GM12878 (cell line): ENCODE measurements around the gene FANCC. TPM values are rescaled to one million over a fixed set of nuclear protein-coding genes. Genes with fewer than 3 reads are reported as not detected.

Experiments used
- ATAC-seq: fragments of 200-7000 bp; cut with Tn5 transposase; 3 replicates; pipeline ENCODE4 v1.9.1; 2020; ENCODE audit warnings: mild to moderate bottlenecking, moderate library complexity
- BruUV-seq: library from RNA; stranded (reverse); fragments of 400-500 nt; replicated peaks from 2 replicates; lab custom pipeline; 2021; lab: Mats Ljungman, UMichigan
- CTCF ChIA-PET: fragments of 300-600 bp; sonication (Branson Sonifier 250); formaldehyde crosslinking; extraction: SDS; loops from one replicate; lab custom pipeline; 2021; ENCODE audit warnings: inconsistent platforms; lab: Yijun Ruan, JAX
- POLR2A ChIA-PET: fragments of 350-600 bp; formaldehyde crosslinking; extraction: SDS; loops from one replicate; lab custom pipeline; 2021; ENCODE audit warnings: inconsistent platforms; lab: Charles Lee
- RAD21 ChIA-PET: fragments of 300-600 bp; sonication (Branson Sonifier 250); formaldehyde crosslinking; loops from one replicate; lab custom pipeline; 2023; ENCODE audit warnings: antibody characterized with exemption; ENCODE audit not compliant: unreplicated experiment; lab: Charles Lee
- SMC1A ChIA-PET: fragments of 300-600 bp; sonication (Branson Sonifier 250); formaldehyde crosslinking; loops from one replicate; lab custom pipeline; 2023; ENCODE audit not compliant: unreplicated experiment, uncharacterized antibody; lab: Charles Lee
- DNase-seq: peaks from one replicate; pipeline ENCODE4 v3.0.0-alpha.2; 2011; ENCODE audit warnings: low read depth, low spot score
- FAIRE-seq: peaks from 3 replicates; lab custom pipeline; 2011; peaks lifted over from hg19 to GRCh38; lab: Jason Lieb, UNC
- H2AFZ ChIP-seq: 2 replicates; pipeline ENCODE4 v1.6.0; 2011; ENCODE audit warnings: low read depth, low read length, control low read depth; ENCODE audit not compliant: control insufficient read depth
- H3K27ac ChIP-seq: 2 replicates; pipeline ENCODE4 v1.5.1; 2011; ENCODE audit warnings: control low read depth; ENCODE audit not compliant: control insufficient read depth, insufficient read depth
- H3K27me3 ChIP-seq, 2 experiments: replicated peaks in 1 of 2; 2 replicates each; pipeline versions ENCODE4 v1.6.0 to v1.6.1; 2011; ENCODE audit warnings: low read length in 1 of 2; ENCODE audit not compliant: control insufficient read depth in 2 of 2, insufficient read depth in 2 of 2
- H3K36me3 ChIP-seq, 2 experiments: 2 replicates each; pipeline ENCODE4 v1.5.1; 2011; ENCODE audit warnings: low read length in 1 of 2; ENCODE audit not compliant: control insufficient read depth in 2 of 2, insufficient read depth in 2 of 2
- H3K4me1 ChIP-seq: 2 replicates; pipeline ENCODE4 v1.6.1; 2011; ENCODE audit warnings: mild to moderate bottlenecking, low read length, moderate library complexity, mixed read lengths; ENCODE audit not compliant: control insufficient read depth, insufficient read depth
- H3K4me2 ChIP-seq: 2 replicates; pipeline ENCODE4 v1.6.0; 2011; ENCODE audit warnings: control low read depth; ENCODE audit not compliant: control insufficient read depth, insufficient read depth
- H3K4me3 ChIP-seq: fragments of 200-600 bp; sonication (generic); 2 replicates; pipeline ENCODE4 v1.5.1; 2016
- H3K79me2 ChIP-seq: 2 replicates; pipeline ENCODE4 v1.6.0; 2011; ENCODE audit warnings: low read length; ENCODE audit not compliant: control insufficient read depth, insufficient read depth
- H3K9ac ChIP-seq: 2 replicates; pipeline ENCODE4 v1.8.0; 2011; ENCODE audit warnings: low read length, control low read depth, mixed read lengths; ENCODE audit not compliant: control insufficient read depth, insufficient read depth
- H3K9me3 ChIP-seq: replicated peaks from 3 replicates; pipeline ENCODE4 v1.5.1; 2011; ENCODE audit warnings: mild to moderate bottlenecking, low read length; ENCODE audit not compliant: control insufficient read depth, insufficient read depth
- H4K20me1 ChIP-seq: 2 replicates; pipeline ENCODE4 v1.6.0; 2011; ENCODE audit not compliant: control insufficient read depth, insufficient read depth
- BACH1 ChIP-seq: fragments of 450-650 bp; IDR thresholded peaks from 2 replicates; pipeline ENCODE4 v1.6.1; 2017; ENCODE audit warnings: mild to moderate bottlenecking, borderline replicate concordance
- CHD4 ChIP-seq: fragments of 200-600 bp; sonication (generic); IDR thresholded peaks from 2 replicates; pipeline ENCODE4 v1.6.1; 2016; ENCODE audit warnings: mild to moderate bottlenecking
- CREB1 ChIP-seq: IDR thresholded peaks from 2 replicates; pipeline ENCODE4 v1.6.1; 2012; ENCODE audit warnings: low read depth, mild to moderate bottlenecking, inconsistent platforms
- E2F4 ChIP-seq: IDR thresholded peaks from 2 replicates; pipeline ENCODE4 v1.6.1; 2012; ENCODE audit warnings: low read depth, low read length, improper control_type of control experiment
- EP300 ChIP-seq, 2 experiments: fragments of 150-350 bp in 1 of 2; IDR thresholded peaks; 2 replicates each; pipeline ENCODE4 v1.6.1; 2011 to 2012; ENCODE audit warnings: low read depth in 2 of 2, low read length in 2 of 2, borderline replicate concordance in 1 of 2, improper control_type of control experiment in 1 of 2, inconsistent platforms in 1 of 2; ENCODE audit not compliant: control insufficient read depth in 1 of 2
- EZH2 ChIP-seq: IDR thresholded peaks from 2 replicates; pipeline ENCODE4 v1.6.1; 2012; ENCODE audit warnings: low read depth, mild to moderate bottlenecking, control low read depth, inconsistent platforms, low read length, borderline replicate concordance; ENCODE audit not compliant: control insufficient read depth
- FOS ChIP-seq: IDR thresholded peaks from 3 replicates; pipeline ENCODE4 v1.6.1; 2011; ENCODE audit warnings: borderline replicate concordance; ENCODE audit not compliant: insufficient read length; ENCODE audit errors: extremely low read depth
- HDAC2 ChIP-seq: fragments of 200-600 bp; sonication (generic); IDR thresholded peaks from 2 replicates; pipeline ENCODE4 v1.6.1; 2017
- NFIC ChIP-seq: IDR thresholded peaks from 2 replicates; pipeline ENCODE4 v1.6.1; 2012; ENCODE audit warnings: low read depth, mild to moderate bottlenecking, inconsistent platforms, low read length, moderate library complexity
- PAX8 ChIP-seq: fragments of 450-650 bp; IDR thresholded peaks from 2 replicates; pipeline ENCODE4 v1.6.1; 2017; ENCODE audit warnings: mild to moderate bottlenecking, moderate library complexity
- RAD21 ChIP-seq: IDR thresholded peaks from 2 replicates; pipeline ENCODE4 v1.6.1; 2011; ENCODE audit warnings: mild to moderate bottlenecking, low read depth, low read length, moderate library complexity; ENCODE audit not compliant: insufficient read depth
- RBBP5 ChIP-seq: fragments of 200-600 bp; sonication (generic); conservative IDR thresholded peaks from 2 replicates; pipeline ENCODE4 v1.6.1; 2016
- SREBF1 ChIP-seq: IDR thresholded peaks from 2 replicates; pipeline ENCODE4 v1.6.1; 2012; ENCODE audit warnings: mild to moderate bottlenecking, low read length
- WRNIP1 ChIP-seq: IDR thresholded peaks from 2 replicates; pipeline ENCODE4 v1.6.1; 2011; ENCODE audit warnings: low read depth, low read length, improper control_type of control experiment, borderline replicate concordance
- ZNF217 ChIP-seq: fragments of 450-650 bp; IDR thresholded peaks from 2 replicates; pipeline ENCODE4 v1.6.1; 2017; ENCODE audit warnings: antibody characterized with exemption, mild to moderate bottlenecking
- WGBS: methylation state at CpG from one replicate; pipeline ENCODE4 v1.1.6; 2016; ENCODE audit warnings: low lambda C conversion rate; ENCODE audit not compliant: insufficient replicate concordance, insufficient coverage; ENCODE audit errors: missing lambda C conversion rate; 5-methylcytosine and 5-hydroxymethylcytosine counted together
- in situ Hi-C: fragments of 300-500 bp; cut with MboI; formaldehyde crosslinking; loops from 9 replicates; pipeline ENCODE4 v1.14.3; 2018; ENCODE audit warnings: mixed read lengths
- intact Hi-C: fragments of 100-400 bp; cut with micrococcal nuclease; formaldehyde crosslinking; loops from one replicate; pipeline ENCODE4 v1.14.2; 2022; ENCODE audit not compliant: unreplicated experiment
- polyA plus RNA-seq, 11 experiments: library from polyadenylated mRNA; depleted of rRNA in 4 of 11; unstranded in 6 of 11; stranded (reverse) in 5 of 11; fragments of >200 nt; fragmentation: Nextera tagmentation in 4 of 11; fragmentation: Illumina TruSeq in 1 of 11; extraction: Ambion mirVana in 4 of 11; extraction: Trizol in 1 of 11; gene quantifications; 1 replicate in 1 of 11; 2 replicates in 10 of 11; pipeline versions ENCODE4 v1.2.1 to v1.2.3, GENCODE V29; 2011 to 2016; ENCODE audit warnings: inconsistent platforms in 2 of 11, missing spikeins in 2 of 11, low read depth in 1 of 11
- total RNA-seq, 4 experiments: library from RNA; depleted of rRNA in 3 of 4; stranded (reverse); fragments of >200 nt in 3 of 4; fragmentation: Illumina TruSeq in 1 of 4; extraction: Trizol in 1 of 4; gene quantifications; 2 replicates each; pipeline versions ENCODE4 v1.2.1 to v1.2.3, GENCODE V29; 2013 to 2021
- TF ChIP-seq, protein P1 (sequence below): fragments of 150-350 bp; IDR thresholded peaks from 2 replicates; pipeline ENCODE4 v1.6.1; 2014; ENCODE audit warnings: mild to moderate bottlenecking, low read depth, low read length

FANCC gene
- total and polyA plus RNA-seq, 10 of the 15 experiments (the other 5 are each of a cell fraction or from before 2014, with no cell fraction given) = 1.2 to 16.8 (median 10.5) TPM

GRCh38 chr9:95081998-95082397, 235.5 kb downstream of the FANCC start:
- TF ChIP-seq PAX8 (no peak), RAD21 (no peak), BACH1 (no peak), SREBF1 (no peak), RBBP5 (no peak)
- no peaks in the 10 kb centered on the region for H4K20me1 ChIP-seq
- intact Hi-C loops (no loop called here), in situ Hi-C loops (no loop called here)
- WGBS = 92% methylated on average over 19 of the region's 19 CpGs
- no peak overlapping the region for H3K9ac ChIP-seq
- no peaks in the 10 kb centered on the region for H3K27me3 ChIP-seq
- no peak for DNase-seq
- FAIRE-seq = no peak
- no peak overlapping the region for H3K4me2 ChIP-seq
- ChIA-PET CTCF (no interaction called here), SMC1A (no interaction called here), POLR2A (no interaction called here), RAD21 (no interaction called here)
- peaks cover 2 to 16% of the 10 kb centered on the region in 2 experiments; a peak in 3 of 4 replicates for H3K36me3 ChIP-seq
- H3K4me3 ChIP-seq = no peak overlapping the region
- no peak overlapping the region for H2AFZ ChIP-seq
- no TSS peak for BruUV-seq
- no peak overlapping the region for H3K27ac ChIP-seq
- ATAC-seq = no peak
- no peaks in the 10 kb centered on the region for H3K79me2 ChIP-seq
- H3K9me3 ChIP-seq = no peaks in the 10 kb centered on the region
- no peaks in the 10 kb centered on the region for H3K4me1 ChIP-seq

GRCh38 chr9:95080961-95081647, 236.4 kb downstream of the FANCC start:
- Histone ChIP-seq H4K20me1 (no peaks in the 10 kb centered on the region), H3K9ac (no peak overlapping the region), H3K4me2 (no peak overlapping the region), H3K4me1 (no peaks in the 10 kb centered on the region), H3K79me2 (no peaks in the 10 kb centered on the region), H3K4me3 (no peak overlapping the region), H3K36me3 (peaks cover 2 to 14% of the 10 kb centered on the region in 2 experiments; a peak in 3 of 4 replicates), H3K27me3 (no peaks in the 10 kb centered on the region), H3K27ac (no peak overlapping the region), H2AFZ (no peak overlapping the region), H3K9me3 (no peaks in the 10 kb centered on the region)
- ATAC-seq (no peak), DNase-seq (no peak), FAIRE-seq (no peak)
- RAD21 ChIA-PET = no interaction called here
- in situ Hi-C loops = no loop called here
- SMC1A ChIA-PET = no interaction called here
- intact Hi-C loops = no loop called here
- CTCF ChIA-PET = no interaction called here
- 90% methylated on average over 20 of the region's 20 CpGs for WGBS
- no TSS peak for BruUV-seq
- POLR2A ChIA-PET = no interaction called here
- no peak for TF ChIP-seq RBBP5
- TF ChIP-seq WRNIP1 = no peak
- no peak for TF ChIP-seq CREB1
- no peak for TF ChIP-seq FOS
- no peak for TF ChIP-seq CHD4
- TF ChIP-seq HDAC2 = no peak
- TF ChIP-seq E2F4 = no peak
- no peak for TF ChIP-seq ZNF217
- TF ChIP-seq BACH1 = no peak
- no peak for TF ChIP-seq NFIC
- no peak for TF ChIP-seq EP300 (IDR thresholded peaks at IDR 0.05; ENCODE audit: borderline replicate concordance in 1 of 2, control insufficient read depth in 1 of 2, low read depth in 2 of 2, low read length in 2 of 2)
- no peak for TF ChIP-seq EZH2
- TF ChIP-seq, protein P1, sequence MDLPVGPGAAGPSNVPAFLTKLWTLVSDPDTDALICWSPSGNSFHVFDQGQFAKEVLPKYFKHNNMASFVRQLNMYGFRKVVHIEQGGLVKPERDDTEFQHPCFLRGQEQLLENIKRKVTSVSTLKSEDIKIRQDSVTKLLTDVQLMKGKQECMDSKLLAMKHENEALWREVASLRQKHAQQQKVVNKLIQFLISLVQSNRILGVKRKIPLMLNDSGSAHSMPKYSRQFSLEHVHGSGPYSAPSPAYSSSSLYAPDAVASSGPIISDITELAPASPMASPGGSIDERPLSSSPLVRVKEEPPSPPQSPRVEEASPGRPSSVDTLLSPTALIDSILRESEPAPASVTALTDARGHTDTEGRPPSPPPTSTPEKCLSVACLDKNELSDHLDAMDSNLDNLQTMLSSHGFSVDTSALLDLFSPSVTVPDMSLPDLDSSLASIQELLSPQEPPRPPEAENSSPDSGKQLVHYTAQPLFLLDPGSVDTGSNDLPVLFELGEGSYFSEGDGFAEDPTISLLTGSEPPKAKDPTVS = no peak
